ENCODE results near the gene ATF7IP2.

GRCh38 chr16:10518479-10519041 lies 132.7 kb downstream of the ATF7IP2 start:
- TF ChIP-seq POLR2AphosphoS5 (IDR thresholded peaks at IDR 0.05; ENCODE audit: low read depth, low read length) (no peak), POLR2A (IDR thresholded peaks at IDR 0.05; ENCODE audit: low read depth, low read length) (no peak)

All from GM12892 (cell line).